Esophagus muscularis mucosa (tissue), 4 donors: ENCODE data around the gene CMPK2. TPM values are rescaled to one million over a fixed set of nuclear protein-coding genes. Genes with fewer than 3 reads are reported as not detected.

Experiments
- DNase-seq: peaks from one replicate; pipeline ENCODE4 v3.0.0-alpha.2; 2017; ENCODE audit errors: extremely low spot score
- H3K27ac ChIP-seq, 4 donors: fragments of 200-600 bp; sonication (generic); replicated peaks in 1 of 4; 1 replicate in 3 of 4; 2 replicates in 1 of 4; pipeline ENCODE4 v1.5.1; 2016 to 2019; ENCODE audit warnings: mild to moderate bottlenecking in 1 of 4
- H3K27me3 ChIP-seq, 4 donors: fragments of 200-600 bp; sonication (generic); one replicate each; pipeline versions ENCODE4 v1.5.1 to v1.6.0; 2016 to 2019
- H3K36me3 ChIP-seq, 4 donors: fragments of 200-600 bp; sonication (generic); one replicate each; pipeline ENCODE4 v1.5.1; 2016 to 2019
- H3K4me1 ChIP-seq, 4 donors: fragments of 200-600 bp; sonication (generic); one replicate each; pipeline ENCODE4 v1.5.1; 2016 to 2019
- H3K4me3 ChIP-seq, 4 donors: fragments of 200-600 bp; sonication (generic); 1 replicate in 2 of 4; 2 replicates in 2 of 4; pipeline ENCODE4 v1.5.1; 2016 to 2019; ENCODE audit warnings: mild to moderate bottlenecking in 4 of 4, moderate library complexity in 1 of 4
- H3K9me3 ChIP-seq, 4 donors: fragments of 200-600 bp; sonication (generic); 1 replicate in 3 of 4; 2 replicates in 1 of 4; pipeline ENCODE4 v1.5.1; 2016 to 2019
- EP300 ChIP-seq: sonication (generic); formaldehyde crosslinking; IDR thresholded peaks from one replicate; pipeline ENCODE4 v1.6.1; 2017; ENCODE audit warnings: antibody characterized with exemption
- POLR2A ChIP-seq: fragments of 450-650 bp; IDR thresholded peaks from one replicate; pipeline ENCODE4 v1.6.1; 2017; ENCODE audit warnings: antibody characterized with exemption, moderate library complexity, mild to moderate bottlenecking, low read depth
- POLR2AphosphoS5 ChIP-seq, 2 donors: sonication (generic); formaldehyde crosslinking; IDR thresholded peaks; one replicate each; pipeline ENCODE4 v1.6.1; 2017; ENCODE audit warnings: antibody characterized with exemption in 2 of 2
- WGBS: methylation state at CpG from one replicate; pipeline ENCODE4 v1.1.5; 2018; 5-methylcytosine and 5-hydroxymethylcytosine counted together
- intact Hi-C: fragments of 100-400 bp; cut with DNase I; formaldehyde crosslinking; loops from one replicate; pipeline ENCODE4 v1.15.1; 2023
- total RNA-seq, 4 donors: library from RNA; depleted of rRNA; stranded (reverse); fragments of >200 nt; gene quantifications; one replicate each; pipeline versions ENCODE4 v1.1.0 to v1.2.1, GENCODE V29; 2016
- TF ChIP-seq, protein P1 (sequence below), 3 experiments: fragments of 200-600 bp in 2 of 3; fragments of 450-650 bp in 1 of 3; sonication (generic) in 2 of 3; IDR thresholded peaks; one replicate each; pipeline ENCODE4 v1.5.1; 2017 to 2019; ENCODE audit warnings: antibody characterized with exemption in 3 of 3, mild to moderate bottlenecking in 2 of 3, moderate library complexity in 1 of 3

Gene CMPK2
- total RNA-seq, 4 donors from 2014 or later = 3.3 to 8.3 (median 5.8) TPM

DNA sequence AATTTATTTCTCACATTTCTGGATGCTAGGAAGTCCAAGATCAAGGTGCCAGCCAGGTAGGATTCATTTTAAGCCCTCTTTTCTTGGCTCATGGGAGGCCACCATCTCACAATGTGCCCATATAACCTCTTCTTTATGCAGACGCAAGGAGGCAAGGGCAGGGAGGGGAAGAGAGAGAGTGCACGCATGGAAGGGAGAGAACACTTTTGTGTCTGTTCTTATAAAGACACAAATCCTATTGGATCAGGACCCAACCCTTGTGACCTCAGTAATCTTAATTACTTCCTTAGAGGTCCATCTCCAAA, 32.5 kb downstream of the CMPK2 start:
- 90% methylated on average over 2 of the region's 2 CpGs for WGBS
- no peak for DNase-seq
- Histone ChIP-seq H3K27ac (no peak overlapping the region), H3K4me3 (no peak overlapping the region), H3K9me3 (peaks cover 0 to 23% (median 9%) of the 10 kb centered on the region in 4 donors), H3K4me1 (no peaks in the 10 kb centered on the region), H3K36me3 (no peaks in the 10 kb centered on the region), H3K27me3 (no peaks in the 10 kb centered on the region)
- intact Hi-C loops = no loop called here
- TF ChIP-seq POLR2A (no peak), EP300 (no peak), POLR2AphosphoS5 (IDR thresholded peaks at IDR 0.05) (no peak)
- TF ChIP-seq, protein P1, sequence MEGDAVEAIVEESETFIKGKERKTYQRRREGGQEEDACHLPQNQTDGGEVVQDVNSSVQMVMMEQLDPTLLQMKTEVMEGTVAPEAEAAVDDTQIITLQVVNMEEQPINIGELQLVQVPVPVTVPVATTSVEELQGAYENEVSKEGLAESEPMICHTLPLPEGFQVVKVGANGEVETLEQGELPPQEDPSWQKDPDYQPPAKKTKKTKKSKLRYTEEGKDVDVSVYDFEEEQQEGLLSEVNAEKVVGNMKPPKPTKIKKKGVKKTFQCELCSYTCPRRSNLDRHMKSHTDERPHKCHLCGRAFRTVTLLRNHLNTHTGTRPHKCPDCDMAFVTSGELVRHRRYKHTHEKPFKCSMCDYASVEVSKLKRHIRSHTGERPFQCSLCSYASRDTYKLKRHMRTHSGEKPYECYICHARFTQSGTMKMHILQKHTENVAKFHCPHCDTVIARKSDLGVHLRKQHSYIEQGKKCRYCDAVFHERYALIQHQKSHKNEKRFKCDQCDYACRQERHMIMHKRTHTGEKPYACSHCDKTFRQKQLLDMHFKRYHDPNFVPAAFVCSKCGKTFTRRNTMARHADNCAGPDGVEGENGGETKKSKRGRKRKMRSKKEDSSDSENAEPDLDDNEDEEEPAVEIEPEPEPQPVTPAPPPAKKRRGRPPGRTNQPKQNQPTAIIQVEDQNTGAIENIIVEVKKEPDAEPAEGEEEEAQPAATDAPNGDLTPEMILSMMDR (IDR thresholded peaks at IDR 0.05) = no peak

DNA sequence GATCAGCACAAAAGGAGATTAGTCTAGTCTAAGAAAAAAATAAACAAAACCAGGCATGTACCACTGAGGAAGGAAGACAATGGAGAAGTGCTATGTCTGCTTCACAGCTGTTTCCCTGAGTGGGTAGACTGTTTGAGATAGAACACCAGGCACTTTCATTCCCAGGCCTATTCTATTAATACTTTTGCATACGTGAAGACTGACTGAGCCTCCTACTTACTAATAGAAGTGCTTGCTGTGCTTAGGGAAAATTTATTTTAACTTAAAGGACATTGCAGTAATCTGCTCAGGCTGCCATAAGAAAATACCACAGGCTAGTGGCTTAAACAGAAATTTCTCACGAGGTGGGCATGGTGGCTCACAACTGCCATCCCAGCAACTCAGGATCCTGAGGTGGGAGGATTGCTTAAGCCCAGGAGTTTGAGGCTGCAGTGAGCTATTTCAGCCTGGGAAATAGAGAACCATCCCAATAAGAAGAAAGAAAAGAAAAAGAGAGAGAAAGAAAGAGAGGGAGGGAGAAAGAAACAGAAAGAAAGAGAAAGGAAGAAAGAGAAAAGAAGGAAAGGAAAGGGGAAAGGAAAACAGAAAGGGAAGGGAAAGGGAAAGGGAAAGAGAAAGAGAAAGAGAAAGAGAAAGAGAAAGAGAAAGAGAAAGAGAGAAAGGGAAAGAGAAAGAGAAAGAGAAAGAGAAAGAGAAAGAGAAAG, 33.0 kb downstream of the CMPK2 start:
- TF ChIP-seq, protein P1 (IDR thresholded peaks at IDR 0.05) = no peak
- TF ChIP-seq POLR2A = no peak
- no peak for TF ChIP-seq POLR2AphosphoS5 (IDR thresholded peaks at IDR 0.05)
- TF ChIP-seq EP300 = no peak
- intact Hi-C loops = no loop called here
- DNase-seq = no peak
- H3K27ac ChIP-seq = no peak overlapping the region
- H3K9me3 ChIP-seq = peaks cover 0 to 23% (median 9%) of the 10 kb centered on the region in 4 donors
- no peak overlapping the region for H3K4me3 ChIP-seq
- 50% methylated on average over 2 of the region's 2 CpGs for WGBS
- peaks cover 0 to 5% (median 0%) of the 10 kb centered on the region in 4 donors for H3K4me1 ChIP-seq
- no peaks in the 10 kb centered on the region for H3K36me3 ChIP-seq
- H3K27me3 ChIP-seq = no peaks in the 10 kb centered on the region

DNA sequence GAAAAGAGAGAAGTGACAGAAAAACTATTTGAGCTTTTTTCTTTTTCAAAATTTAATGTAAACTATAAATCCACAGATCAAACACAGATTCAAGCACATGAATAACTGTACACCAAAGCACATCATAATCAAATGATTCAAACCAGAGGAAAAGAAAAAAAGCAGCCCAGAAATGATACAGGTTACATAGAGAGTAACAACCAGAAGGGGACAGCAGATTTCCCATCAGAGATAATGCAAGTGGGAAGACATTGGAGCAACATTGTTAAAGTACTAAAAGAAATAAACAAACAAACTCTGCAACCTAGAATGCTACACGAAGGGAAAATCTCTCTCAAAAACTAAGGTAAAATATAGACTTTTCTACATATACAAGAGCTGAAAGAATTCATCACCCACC, 34.5 kb downstream of the CMPK2 start:
- peaks cover 0 to 6% (median 2%) of the 10 kb centered on the region in 4 donors for H3K4me1 ChIP-seq
- no peak for DNase-seq
- TF ChIP-seq POLR2AphosphoS5 (IDR thresholded peaks at IDR 0.05) (no peak), EP300 (no peak), POLR2A (no peak)
- TF ChIP-seq, protein P1 (IDR thresholded peaks at IDR 0.05) = no peak
- H3K9me3 ChIP-seq = peaks cover 0 to 23% (median 9%) of the 10 kb centered on the region in 4 donors
- WGBS = 79% methylated on average over 1 of the region's 1 CpG
- no peaks in the 10 kb centered on the region for H3K36me3 ChIP-seq
- H3K27ac ChIP-seq = no peak overlapping the region
- intact Hi-C loops = no loop called here
- no peaks in the 10 kb centered on the region for H3K27me3 ChIP-seq
- H3K4me3 ChIP-seq = no peak overlapping the region

DNA sequence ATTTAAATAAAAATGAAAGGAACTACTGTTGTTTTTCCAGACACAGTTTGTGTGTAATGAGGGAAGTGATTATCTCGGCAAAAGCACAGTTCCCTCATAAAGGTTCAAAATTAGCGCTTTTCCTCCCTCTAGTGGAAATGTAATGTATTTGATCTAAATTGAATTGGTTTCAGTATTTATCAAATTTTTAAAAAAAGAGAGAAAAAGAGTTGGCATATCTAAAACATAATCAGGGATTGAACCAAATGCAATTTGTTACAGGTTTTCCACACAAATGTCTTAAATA, 37.5 kb downstream of the CMPK2 start:
- Histone ChIP-seq H3K4me1 (peaks cover 0 to 8% (median 2%) of the 10 kb centered on the region in 4 donors), H3K9me3 (peaks cover 0 to 13% (median 6%) of the 10 kb centered on the region in 4 donors), H3K27me3 (no peaks in the 10 kb centered on the region), H3K4me3 (no peak overlapping the region), H3K27ac (no peak overlapping the region), H3K36me3 (no peaks in the 10 kb centered on the region)
- intact Hi-C loops = no loop called here
- TF ChIP-seq, protein P1 (IDR thresholded peaks at IDR 0.05) = peak; percentile 21 to 43 (median 38)
- no peak for TF ChIP-seq POLR2A
- no peak for DNase-seq
- 16% methylated on average over 2 of the region's 2 CpGs for WGBS
